Muscle of leg (tissue), 11 donors: ENCODE data around the gene TRIM22. TPM values are rescaled to one million over a fixed set of nuclear protein-coding genes. Genes with fewer than 3 reads are reported as not detected.
"Not testable (repeated sequence)": the region's sequence is repeated elsewhere in the genome, so short reads cannot be mapped to it uniquely, and the experiment has no call there.

Experiments used
- DNase-seq: peaks from one replicate; pipeline ENCODE4 v3.0.0; 2013
- H3K27ac ChIP-seq: one replicate; pipeline ENCODE4 v1.5.1; 2013; ENCODE audit warnings: mild to moderate bottlenecking, low read length, control low read depth
- H3K27me3 ChIP-seq: one replicate; pipeline ENCODE4 v1.6.1; 2013; ENCODE audit warnings: low read length; ENCODE audit not compliant: control insufficient read depth, insufficient read depth
- H3K36me3 ChIP-seq: one replicate; pipeline ENCODE4 v1.6.1; 2013; ENCODE audit warnings: low read length; ENCODE audit not compliant: control insufficient read depth, insufficient read depth
- H3K4me1 ChIP-seq: one replicate; pipeline ENCODE4 v1.6.1; 2013; ENCODE audit warnings: low read length; ENCODE audit not compliant: control insufficient read depth, insufficient read depth
- H3K4me3 ChIP-seq: one replicate; pipeline ENCODE4 v1.5.1; 2013; ENCODE audit warnings: low read length, control low read depth
- H3K9me3 ChIP-seq: replicated peaks from 2 replicates; pipeline ENCODE4 v1.6.1; 2013; ENCODE audit warnings: low read depth, low read length; ENCODE audit not compliant: control insufficient read depth
- WGBS: methylation state at CpG from one replicate; pipeline ENCODE4 v1.1.5; 2013; ENCODE audit warnings: missing lambda C conversion rate; ENCODE audit not compliant: insufficient coverage; 5-methylcytosine and 5-hydroxymethylcytosine counted together
- polyA plus RNA-seq, 8 donors: library from polyadenylated mRNA; unstranded; fragments of 120-200 nt; gene quantifications; one replicate each; pipeline versions ENCODE4 v1.2.1 to v1.2.3, GENCODE V29; 2013; ENCODE audit warnings: inconsistent platforms in 1 of 8, low replicate concordance in 1 of 8; ENCODE audit not compliant: insufficient read length in 8 of 8, insufficient read depth in 1 of 8
- total RNA-seq: library from RNA; stranded (reverse); fragments of 120-200 nt; gene quantifications from one replicate; pipeline ENCODE4 v1.2.4, GENCODE V29; 2013

Gene TRIM22
- total and polyA plus RNA-seq, 9 donors, result 6.7 to 12.1 (median 9.3) TPM

GRCh38 chr11:5665746-5666401 is 23.7 kb upstream of the TRIM22 start:
- no peak overlapping the region for H3K27ac ChIP-seq
- no peaks in the 10 kb centered on the region for H3K4me1 ChIP-seq
- WGBS, result no CpG with 5 or more reads among the region's 5 CpGs
- no peaks in the 10 kb centered on the region for H3K27me3 ChIP-seq
- no peaks in the 10 kb centered on the region for H3K9me3 ChIP-seq
- no peak overlapping the region for H3K4me3 ChIP-seq
- DNase-seq, result no peak
- H3K36me3 ChIP-seq, result peaks cover 26% of the 10 kb centered on the region

GRCh38 chr11:5666402-5666793 is 23.2 kb upstream of the TRIM22 start:
- no CpG with 5 or more reads among the region's 6 CpGs for WGBS
- Histone ChIP-seq H3K4me3 (no peak overlapping the region), H3K27me3 (no peaks in the 10 kb centered on the region), H3K36me3 (peaks cover 28% of the 10 kb centered on the region), H3K27ac (no peak overlapping the region), H3K4me1 (no peaks in the 10 kb centered on the region), H3K9me3 (no peaks in the 10 kb centered on the region)
- DNase-seq, result no peak

GRCh38 chr11:5671831-5672230 is 17.8 kb upstream of the TRIM22 start:
- Histone ChIP-seq H3K4me3 (no peak overlapping the region), H3K4me1 (no peaks in the 10 kb centered on the region), H3K27me3 (no peaks in the 10 kb centered on the region), H3K36me3 (peaks cover 18% of the 10 kb centered on the region), H3K9me3 (no peaks in the 10 kb centered on the region), H3K27ac (no peak overlapping the region)
- no peak for DNase-seq

- no peak for DNase-seq
- H3K9me3 ChIP-seq, result peaks cover 3% of the 10 kb centered on the region
- H3K27me3 ChIP-seq, result no peaks in the 10 kb centered on the region
- H3K27ac ChIP-seq, result no peak overlapping the region
- 100% methylated on average over 2 of the region's 4 CpGs for WGBS
- peaks cover 31% of the 10 kb centered on the region for H3K36me3 ChIP-seq
- H3K4me3 ChIP-seq, result no peak overlapping the region
- H3K4me1 ChIP-seq, result no peaks in the 10 kb centered on the region
These were observed 15.2 kb upstream of the TRIM22 start for GRCh38 chr11:5674391-5674790.

- Histone ChIP-seq H3K27ac (no peak overlapping the region), H3K9me3 (peaks cover 3% of the 10 kb centered on the region), H3K27me3 (no peaks in the 10 kb centered on the region), H3K4me3 (no peak overlapping the region), H3K36me3 (peaks cover 24% of the 10 kb centered on the region), H3K4me1 (peaks cover 5% of the 10 kb centered on the region)
- no peak for DNase-seq
- 92% methylated on average over 4 of the region's 7 CpGs for WGBS
These were observed 9.8 kb upstream of the TRIM22 start for GRCh38 chr11:5679811-5680210.

- not testable (repeated sequence) for DNase-seq
- WGBS, result 91% methylated on average over 23 of the region's 33 CpGs
These were observed 6.6 kb upstream of the TRIM22 start for GRCh38 chr11:5682890-5683441.

GRCh38 chr11:5683620-5684019 is 6.0 kb upstream of the TRIM22 start:
- not testable (repeated sequence) for H3K4me1 ChIP-seq, H3K4me3 ChIP-seq, H3K27me3 ChIP-seq, DNase-seq, H3K9me3 ChIP-seq
- peak overlapping the region; percentile 99 for H3K27ac ChIP-seq
- H3K36me3 ChIP-seq, result peaks cover 12% of the 10 kb centered on the region
- 83% methylated on average over 3 of the region's 7 CpGs for WGBS

More at GRCh38 chr11:5682890-5683441, 6.6 kb upstream of the TRIM22 start:
- H3K9me3 ChIP-seq, H3K27me3 ChIP-seq, H3K27ac ChIP-seq, H3K4me1 ChIP-seq, H3K4me3 ChIP-seq: not testable (repeated sequence)
- H3K36me3 ChIP-seq, result peaks cover 18% of the 10 kb centered on the region

- Histone ChIP-seq H3K9me3 (no peaks in the 10 kb centered on the region), H3K27me3 (no peaks in the 10 kb centered on the region), H3K4me1 (peaks cover 10% of the 10 kb centered on the region), H3K4me3 (peak overlapping the region; percentile 66), H3K36me3 (peaks cover 8% of the 10 kb centered on the region), H3K27ac (peak overlapping the region; percentile 99)
- whole genome bisulfite sequencing, result no CpG with 5 or more reads among the region's 8 CpGs
- no peak for DNase-seq
These were observed 5.4 kb upstream of the TRIM22 start for GRCh38 chr11:5684036-5684645.

- Histone ChIP-seq H3K4me3 (peak within 1 kb of the TSS; percentile 66), H3K27ac (peak within 1 kb of the TSS; percentile 99), H3K4me1 (peaks cover 10% of the 10 kb centered on the region), H3K36me3 (peaks cover 4% of the 10 kb centered on the region), H3K27me3 (no peaks in the 10 kb centered on the region), H3K9me3 (no peaks in the 10 kb centered on the region)
- peak; percentile 99 for DNase-seq
- WGBS, result 2% methylated on average over 12 of the region's 13 CpGs
These were observed 4.8 kb upstream of the TRIM22 start, which contains the start of gene TRIM5 for GRCh38 chr11:5684646-5685362. Gene TRIM5, minus strand, starts transcription at chr11:5685074. Its CDS starts 4,897 bp downstream, at chr11:5680177.

GRCh38 chr11:5686426-5686825 is 3.2 kb upstream of the TRIM22 start:
- 93% methylated on average over 3 of the region's 4 CpGs for WGBS
- Histone ChIP-seq H3K9me3 (no peaks in the 10 kb centered on the region), H3K27ac (no peak overlapping the region), H3K4me1 (peaks cover 12% of the 10 kb centered on the region), H3K27me3 (no peaks in the 10 kb centered on the region), H3K36me3 (no peaks in the 10 kb centered on the region), H3K4me3 (no peak overlapping the region)
- no peak for DNase-seq
